Measurements from ENCODE around the gene GAREM1. TPM values are rescaled to one million over a fixed set of nuclear protein-coding genes. Genes with fewer than 3 reads are reported as not detected.
"Not testable (repeated sequence)": the region's sequence is repeated elsewhere in the genome, so short reads cannot be mapped to it uniquely, and the experiment has no call there.

Gene GAREM1
- total RNA-seq, 2 experiments from 2014 or later: 0.06 TPM; not detected in 1

DNA sequence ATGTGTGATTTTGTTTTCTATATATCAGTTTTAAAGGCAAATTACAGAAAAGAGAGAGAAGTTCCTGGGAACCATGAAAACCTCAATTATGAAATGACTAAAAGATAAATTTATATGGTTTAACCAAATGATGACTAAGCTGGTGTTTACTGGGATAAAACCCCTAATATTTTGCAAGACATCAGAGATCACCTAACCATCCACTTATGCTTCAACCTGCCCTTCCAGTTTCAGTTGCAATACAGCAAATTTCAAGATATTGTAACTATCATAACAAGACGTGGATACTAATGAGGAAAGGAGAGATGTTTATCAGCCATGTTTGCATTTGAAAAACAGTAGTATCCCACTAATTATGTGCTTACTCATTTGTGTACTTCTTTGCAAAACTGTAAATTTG lies 108.2 kb downstream of the GAREM1 start:
- H3K27ac Mint-ChIP-seq: no peak overlapping the region
- POLR2A ChIA-PET: no interaction called here
- peaks cover 3% of the 10 kb centered on the region for H3K27me3 Mint-ChIP-seq
- H3K4me1 Mint-ChIP-seq: no peaks in the 10 kb centered on the region
- H3K4me3 Mint-ChIP-seq: no peak overlapping the region
- DNase-seq: no peak
- no peaks in the 10 kb centered on the region for H3K9me3 Mint-ChIP-seq
- no peaks in the 10 kb centered on the region for H3K36me3 Mint-ChIP-seq
- no peak for ATAC-seq (ENCODE audit: low read depth)

DNA sequence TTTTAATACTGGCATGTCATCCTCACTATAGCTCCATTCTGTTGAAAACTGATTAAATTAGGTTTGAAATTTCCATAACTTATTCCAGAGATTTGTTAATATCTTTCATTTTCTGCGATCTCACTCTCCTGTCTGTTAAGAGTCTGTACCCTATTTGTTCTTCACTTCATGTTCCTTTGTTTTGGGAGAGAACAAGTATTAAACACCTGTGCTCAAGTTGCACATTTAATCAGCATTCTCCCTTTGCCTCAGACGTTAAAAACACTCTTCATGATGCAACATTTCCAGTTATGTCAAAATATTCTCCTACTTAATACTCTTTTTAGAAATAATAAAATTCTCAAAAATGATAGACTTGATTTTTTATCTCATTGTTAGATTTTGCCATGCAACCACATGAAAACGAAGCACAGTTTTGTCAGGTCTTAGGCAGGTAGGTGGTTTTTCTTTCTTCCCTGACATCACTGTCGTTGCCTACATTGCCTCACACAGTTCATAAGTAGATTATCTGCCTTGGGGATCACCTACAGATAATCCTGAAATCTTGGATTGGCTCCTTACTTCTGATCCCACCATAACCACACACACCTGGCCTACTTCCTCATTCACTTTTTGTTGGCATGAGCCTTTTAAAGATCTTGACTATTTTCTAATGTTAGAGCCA lies 109.9 kb downstream of the GAREM1 start:
- no peak overlapping the region for H3K4me3 Mint-ChIP-seq
- POLR2A ChIA-PET: no interaction called here
- DNase-seq (no peak), ATAC-seq (ENCODE audit: low read depth) (no peak)
- H3K27ac Mint-ChIP-seq: no peak overlapping the region
- H3K27me3 Mint-ChIP-seq: peaks cover 6% of the 10 kb centered on the region
- no peaks in the 10 kb centered on the region for H3K4me1 Mint-ChIP-seq
- H3K9me3 Mint-ChIP-seq: no peaks in the 10 kb centered on the region
- no peaks in the 10 kb centered on the region for H3K36me3 Mint-ChIP-seq

DNA sequence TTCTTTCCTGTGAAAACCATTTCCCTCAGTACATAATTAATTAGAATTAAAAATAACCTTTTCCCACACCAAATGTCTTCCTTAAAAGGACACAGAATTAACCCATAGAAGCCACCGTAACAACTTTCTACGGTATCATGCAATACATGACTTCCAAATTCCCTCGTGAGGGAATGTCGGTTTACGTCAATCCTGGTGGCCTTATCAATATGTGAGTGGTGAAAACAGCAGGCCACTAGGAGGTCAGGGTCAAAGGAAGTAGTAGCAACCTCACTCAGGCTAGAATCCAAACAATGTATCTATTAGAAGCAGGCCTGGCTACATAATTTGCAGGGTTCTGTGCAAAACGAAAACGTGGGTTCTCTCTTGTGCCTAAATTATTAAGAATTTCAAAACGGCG lies 112.2 kb downstream of the GAREM1 start:
- no peak overlapping the region for H3K4me3 Mint-ChIP-seq

DNA sequence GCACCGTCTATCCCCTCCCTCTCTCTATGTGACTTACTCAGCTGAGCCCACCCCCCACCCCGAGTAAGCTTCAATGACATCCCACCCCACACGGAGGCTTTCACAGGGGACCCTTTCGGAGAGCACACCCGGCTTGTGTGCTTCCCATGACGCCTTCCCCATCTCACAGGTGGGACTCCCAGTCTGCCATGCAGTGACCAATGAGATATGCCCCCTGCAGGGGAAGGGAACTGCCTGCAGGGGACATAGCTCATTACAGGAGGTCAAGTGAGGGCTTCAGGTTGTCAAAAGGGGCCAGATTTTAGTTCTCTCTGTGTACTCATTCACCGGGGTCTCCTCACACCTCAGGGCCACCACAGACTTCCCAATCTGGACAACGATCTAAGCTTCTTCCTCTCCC lies 112.6 kb downstream of the GAREM1 start:
- ATAC-seq (ENCODE audit: low read depth) (no peak), DNase-seq (no peak)
- Mint-ChIP-seq H3K27me3 (peaks cover 8% of the 10 kb centered on the region), H3K9me3 (no peaks in the 10 kb centered on the region), H3K4me1 (no peaks in the 10 kb centered on the region), H3K27ac (no peak overlapping the region), H3K4me3 (no peak overlapping the region), H3K36me3 (no peaks in the 10 kb centered on the region)
- POLR2A ChIA-PET: no interaction called here

More for the DNA sequence above, 112.2 kb downstream of the GAREM1 start:
- no peak for DNase-seq
- H3K27ac Mint-ChIP-seq: no peak overlapping the region
- peaks cover 8% of the 10 kb centered on the region for H3K27me3 Mint-ChIP-seq
- POLR2A ChIA-PET: no interaction called here
- H3K9me3 Mint-ChIP-seq: no peaks in the 10 kb centered on the region
- H3K4me1 Mint-ChIP-seq: no peaks in the 10 kb centered on the region
- no peak for ATAC-seq (ENCODE audit: low read depth)
- H3K36me3 Mint-ChIP-seq: no peaks in the 10 kb centered on the region

DNA sequence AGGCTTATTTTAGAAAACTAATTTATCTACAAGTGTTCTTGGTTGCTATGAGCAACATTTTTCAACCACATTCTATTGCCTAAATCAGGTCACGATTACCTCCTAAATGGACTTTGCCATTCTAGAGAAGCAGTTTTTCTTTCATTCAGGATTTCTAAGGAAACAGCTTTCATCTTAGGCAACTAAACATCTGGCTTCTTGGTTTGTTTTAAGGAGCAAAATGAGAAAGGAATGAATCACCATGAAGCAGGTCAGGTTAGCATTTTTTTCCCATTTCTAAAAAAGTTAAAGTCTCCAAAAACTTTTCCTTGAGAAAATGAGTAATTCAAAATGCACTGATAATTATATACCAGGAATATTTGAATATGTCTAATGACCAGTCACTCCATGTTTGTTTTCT lies 114.8 kb downstream of the GAREM1 start:
- Mint-ChIP-seq H3K27ac (no peak overlapping the region), H3K4me1 (no peaks in the 10 kb centered on the region), H3K9me3 (no peaks in the 10 kb centered on the region), H3K27me3 (peaks cover 5% of the 10 kb centered on the region), H3K4me3 (no peak overlapping the region), H3K36me3 (no peaks in the 10 kb centered on the region)
- DNase-seq (no peak), ATAC-seq (ENCODE audit: low read depth) (no peak)
- POLR2A ChIA-PET: no interaction called here

DNA sequence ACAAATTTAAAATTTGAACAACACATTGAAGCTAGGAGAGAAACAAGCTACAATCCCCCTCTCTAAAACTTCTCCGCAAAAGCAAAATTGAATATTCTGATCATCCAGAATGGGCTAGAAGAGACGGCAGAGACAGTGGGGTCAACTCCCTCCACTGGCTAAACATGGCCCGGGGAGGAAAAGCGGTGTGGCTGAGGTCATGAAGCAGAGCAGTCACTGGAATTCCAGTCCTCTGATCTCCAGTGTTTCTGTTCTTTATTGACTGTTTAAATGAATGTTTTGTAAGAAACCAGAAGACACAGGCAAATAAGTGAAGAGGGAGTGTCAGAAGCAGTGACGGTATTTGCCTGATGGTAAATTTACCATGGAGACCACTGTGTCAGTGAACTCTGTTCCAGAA lies 116.2 kb downstream of the GAREM1 start:
- Mint-ChIP-seq H3K9me3 (no peaks in the 10 kb centered on the region), H3K27ac (no peak overlapping the region), H3K4me1 (no peaks in the 10 kb centered on the region), H3K36me3 (no peaks in the 10 kb centered on the region), H3K4me3 (no peak overlapping the region), H3K27me3 (peaks cover 14% of the 10 kb centered on the region)
- no peak for ATAC-seq (ENCODE audit: low read depth)
- POLR2A ChIA-PET: no interaction called here
- DNase-seq: no peak

DNA sequence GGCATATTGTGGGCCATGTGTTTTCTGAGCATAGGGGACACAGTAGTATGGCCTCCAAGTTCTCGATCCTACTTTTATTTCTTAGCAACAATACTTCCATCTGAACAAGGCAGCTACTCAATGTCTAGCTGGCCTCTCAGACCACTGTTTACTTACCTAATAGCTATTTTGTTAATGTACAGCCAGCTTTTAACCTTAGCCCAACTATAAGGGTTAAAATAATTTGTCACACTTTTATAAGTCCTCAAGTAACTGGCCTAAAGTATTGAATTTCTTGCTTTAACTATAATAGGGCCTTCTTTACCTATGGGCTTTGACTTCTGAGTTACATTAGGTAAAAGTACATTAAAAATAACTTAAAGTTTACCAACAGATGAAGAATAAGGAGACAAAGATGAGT lies 117.4 kb downstream of the GAREM1 start:
- Mint-ChIP-seq H3K9me3 (no peaks in the 10 kb centered on the region), H3K4me1 (no peaks in the 10 kb centered on the region), H3K4me3 (no peak overlapping the region), H3K27me3 (peaks cover 16% of the 10 kb centered on the region), H3K36me3 (no peaks in the 10 kb centered on the region), H3K27ac (no peak overlapping the region)
- POLR2A ChIA-PET: no interaction called here
- ATAC-seq (ENCODE audit: low read depth) (no peak), DNase-seq (no peak)

DNA sequence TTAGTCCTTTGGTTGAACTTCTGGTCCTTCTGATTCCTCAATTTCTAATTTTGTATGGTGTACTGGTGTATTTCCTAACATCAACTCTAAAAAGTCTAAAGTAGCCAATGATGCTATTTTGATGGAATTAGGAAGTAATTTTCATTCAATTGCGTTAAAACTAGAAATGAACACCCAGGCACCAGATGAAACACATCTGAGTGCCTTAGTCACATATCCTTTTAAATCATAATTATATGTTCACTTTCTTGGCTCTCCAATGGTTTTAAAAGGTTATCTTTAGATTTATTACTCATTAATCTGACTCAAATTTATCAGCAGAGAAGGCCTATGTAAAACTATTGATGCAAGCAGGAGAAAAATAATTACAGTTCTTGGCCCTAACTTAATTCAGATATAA lies 119.7 kb downstream of the GAREM1 start:
- POLR2A ChIA-PET: no interaction called here
- DNase-seq: no peak
- H3K27me3 Mint-ChIP-seq: peaks cover 13% of the 10 kb centered on the region
- no peaks in the 10 kb centered on the region for H3K4me1 Mint-ChIP-seq
- H3K4me3 Mint-ChIP-seq: no peak overlapping the region
- no peaks in the 10 kb centered on the region for H3K36me3 Mint-ChIP-seq
- H3K9me3 Mint-ChIP-seq: no peaks in the 10 kb centered on the region
- no peak for ATAC-seq (ENCODE audit: low read depth)
- H3K27ac Mint-ChIP-seq: no peak overlapping the region

DNA sequence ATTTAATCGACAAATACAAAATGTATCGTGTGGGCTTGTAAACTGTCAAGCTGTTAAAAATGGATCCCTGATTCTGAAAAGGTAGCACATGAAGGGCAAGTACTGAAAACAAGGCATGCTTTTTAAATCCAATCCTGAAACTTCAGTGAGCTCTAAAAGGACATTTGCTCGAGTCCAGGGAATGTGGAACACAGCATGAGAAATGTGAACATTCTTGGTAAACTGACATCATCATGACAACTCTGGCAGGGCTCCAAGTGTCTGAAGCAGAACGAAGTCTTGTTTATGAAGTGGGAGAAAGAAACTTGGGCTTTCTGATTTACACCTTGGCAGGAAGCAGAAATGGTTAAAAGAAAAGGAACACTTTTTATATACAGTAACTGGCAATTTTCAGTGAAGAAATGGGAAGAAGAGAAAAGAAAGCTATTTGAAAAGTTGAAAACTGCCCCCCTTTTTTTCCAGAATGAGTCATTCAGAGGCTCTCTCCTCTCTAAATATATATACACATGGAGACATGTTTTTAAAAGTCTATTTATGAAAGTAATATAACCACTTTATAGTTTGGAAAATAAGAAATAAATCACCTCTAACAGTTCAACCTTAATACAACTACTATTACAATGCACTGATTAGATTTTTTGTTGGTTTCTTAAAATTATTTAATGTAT lies 120.8 kb downstream of the GAREM1 start:
- no peaks in the 10 kb centered on the region for H3K9me3 Mint-ChIP-seq
- ATAC-seq (ENCODE audit: low read depth): no peak
- H3K27me3 Mint-ChIP-seq: peaks cover 11% of the 10 kb centered on the region
- H3K27ac Mint-ChIP-seq: no peak overlapping the region
- H3K36me3 Mint-ChIP-seq: no peaks in the 10 kb centered on the region
- POLR2A ChIA-PET: no interaction called here
- DNase-seq: no peak
- no peaks in the 10 kb centered on the region for H3K4me1 Mint-ChIP-seq
- H3K4me3 Mint-ChIP-seq: no peak overlapping the region

DNA sequence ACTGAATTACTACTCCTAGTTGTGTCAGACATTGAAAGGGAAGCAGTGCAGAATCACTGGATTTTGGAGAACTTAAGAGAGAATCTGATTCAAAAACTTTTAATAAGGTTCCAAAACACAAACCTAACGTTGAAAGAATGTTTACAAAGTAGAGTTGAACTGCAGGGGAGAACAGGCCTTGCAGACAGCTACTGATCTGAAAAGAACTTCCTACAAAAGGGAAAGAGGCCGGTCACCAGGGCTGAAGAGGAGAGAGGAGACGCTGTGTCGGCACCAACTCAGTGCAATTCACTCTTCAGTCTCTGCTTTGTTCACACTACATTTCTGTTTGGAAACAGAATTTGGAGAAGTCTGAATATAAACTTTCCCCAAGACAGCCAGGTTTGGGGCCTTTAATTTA lies 124.0 kb downstream of the GAREM1 start:
- Mint-ChIP-seq H3K4me3 (no peak overlapping the region), H3K36me3 (no peaks in the 10 kb centered on the region), H3K27ac (no peak overlapping the region), H3K27me3 (peaks cover 11% of the 10 kb centered on the region), H3K9me3 (no peaks in the 10 kb centered on the region), H3K4me1 (no peaks in the 10 kb centered on the region)
- ATAC-seq (ENCODE audit: low read depth) (no peak), DNase-seq (no peak)
- POLR2A ChIA-PET: no interaction called here

DNA sequence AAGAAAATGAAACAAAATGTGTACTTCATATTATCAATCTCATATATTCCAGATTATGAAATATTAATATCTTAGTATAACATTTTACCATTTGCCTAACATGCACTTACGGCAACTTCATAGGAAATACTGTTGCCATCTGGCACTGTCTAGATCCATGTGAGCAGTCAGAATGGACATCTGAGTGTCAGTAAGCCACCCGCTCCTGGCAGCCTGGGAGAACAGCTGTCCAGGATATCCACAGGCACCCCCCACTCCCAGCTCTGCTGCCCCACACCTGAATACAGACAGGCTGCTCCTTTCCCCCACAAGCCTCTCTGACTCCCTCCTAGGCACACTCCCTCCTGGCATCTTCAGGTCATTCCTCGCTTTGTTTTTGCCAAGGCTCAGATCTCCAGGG lies 127.0 kb downstream of the GAREM1 start:
- POLR2A ChIA-PET: no interaction called here

DNA sequence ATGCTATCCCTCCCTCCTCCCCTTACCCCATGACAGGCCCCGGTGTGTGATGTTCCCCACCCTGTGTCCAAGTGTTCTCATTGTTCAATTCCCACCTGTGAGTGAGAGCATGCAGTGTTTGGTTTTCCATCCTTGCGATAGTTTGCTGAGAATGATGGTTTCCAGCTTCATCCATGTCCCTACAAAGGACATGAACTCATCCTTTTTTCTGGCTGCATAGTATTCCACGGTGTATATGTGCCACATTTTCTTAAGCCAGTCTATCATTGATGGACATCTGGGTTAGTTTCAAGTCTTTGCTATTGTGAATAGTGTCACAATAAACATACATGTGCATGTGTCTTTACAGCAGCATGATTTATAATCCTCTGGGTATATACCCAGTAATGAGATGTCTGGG lies 129.6 kb downstream of the GAREM1 start:
- DNase-seq; H3K36me3 Mint-ChIP-seq; H3K27ac Mint-ChIP-seq; ATAC-seq (ENCODE audit: low read depth); H3K27me3 Mint-ChIP-seq; POLR2A ChIA-PET; H3K4me1 Mint-ChIP-seq; H3K9me3 Mint-ChIP-seq; H3K4me3 Mint-ChIP-seq: not testable (repeated sequence)

More for the DNA sequence above, 127.0 kb downstream of the GAREM1 start:
- peaks cover 3% of the 10 kb centered on the region for H3K27me3 Mint-ChIP-seq
- no peaks in the 10 kb centered on the region for H3K9me3 Mint-ChIP-seq
- H3K36me3 Mint-ChIP-seq: no peaks in the 10 kb centered on the region
- DNase-seq: no peak
- H3K27ac Mint-ChIP-seq: no peak overlapping the region
- ATAC-seq (ENCODE audit: low read depth): no peak
- H3K4me1 Mint-ChIP-seq: no peaks in the 10 kb centered on the region
- H3K4me3 Mint-ChIP-seq: no peak overlapping the region

DNA sequence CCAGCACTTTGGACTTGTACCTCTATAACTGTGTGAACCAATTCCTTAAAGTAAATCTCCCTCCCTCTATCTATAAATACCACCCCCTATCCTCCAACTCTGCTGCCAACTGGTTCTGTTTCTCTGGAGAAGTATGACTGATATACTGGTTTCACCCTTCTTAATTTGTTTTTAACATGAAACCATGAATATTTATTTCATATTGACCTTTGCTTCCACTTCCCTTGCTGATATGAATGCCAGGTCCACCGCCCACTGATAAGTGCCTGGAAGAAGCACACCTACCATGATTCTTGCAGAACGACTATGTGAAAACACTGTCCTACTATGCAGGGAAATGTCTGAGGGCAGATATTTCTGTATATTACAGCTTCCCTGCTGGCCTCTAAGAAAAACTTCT lies 131.6 kb downstream of the GAREM1 start:
- no peaks in the 10 kb centered on the region for H3K9me3 Mint-ChIP-seq
- no peak overlapping the region for H3K27ac Mint-ChIP-seq
- H3K27me3 Mint-ChIP-seq: peaks cover 3% of the 10 kb centered on the region
- H3K36me3 Mint-ChIP-seq: no peaks in the 10 kb centered on the region
- no peak overlapping the region for H3K4me3 Mint-ChIP-seq
- DNase-seq (no peak), ATAC-seq (ENCODE audit: low read depth) (no peak)
- POLR2A ChIA-PET: no interaction called here
- no peaks in the 10 kb centered on the region for H3K4me1 Mint-ChIP-seq

DNA sequence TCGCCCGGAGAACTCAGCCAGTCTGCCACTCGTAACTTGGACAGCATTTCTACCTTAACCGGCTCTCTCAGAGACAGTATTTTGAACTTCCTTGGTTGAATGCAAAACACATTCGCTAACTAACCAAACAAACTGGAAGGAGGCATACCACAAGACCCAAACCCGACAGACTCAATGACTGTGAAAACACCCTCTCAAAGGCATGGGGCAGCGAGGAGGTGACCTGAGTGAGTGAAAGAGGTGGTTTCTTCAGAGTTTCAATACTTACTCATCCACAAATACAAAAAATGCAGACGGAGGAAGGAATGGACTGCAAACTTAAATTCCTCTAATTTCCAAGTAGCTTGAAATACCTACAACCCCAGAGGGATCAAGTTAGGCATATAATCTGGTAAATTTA lies 132.9 kb downstream of the GAREM1 start:
- H3K9me3 Mint-ChIP-seq: no peaks in the 10 kb centered on the region
- no peak overlapping the region for H3K27ac Mint-ChIP-seq
- DNase-seq: no peak
- no peaks in the 10 kb centered on the region for H3K4me1 Mint-ChIP-seq
- ATAC-seq (ENCODE audit: low read depth): no peak
- peaks cover 3% of the 10 kb centered on the region for H3K27me3 Mint-ChIP-seq
- H3K36me3 Mint-ChIP-seq: no peaks in the 10 kb centered on the region
- no peak overlapping the region for H3K4me3 Mint-ChIP-seq
- POLR2A ChIA-PET: no interaction called here
